HepG2 (cell line): ENCODE data around the gene USP36. TPM values are rescaled to one million over a fixed set of nuclear protein-coding genes. Genes with fewer than 3 reads are reported as not detected.

ENCODE experiments used
- CBFB ChIP-seq: sonication (generic); formaldehyde crosslinking; IDR thresholded peaks from 2 replicates; pipeline ENCODE4 v1.4.0; 2020; ENCODE audit warnings: missing genetic modification reagents
- ELF3 ChIP-seq: IDR thresholded peaks from 2 replicates; pipeline ENCODE4 v1.6.1; 2016; ENCODE audit warnings: missing genetic modification reagents, missing compliant biosample characterization
- ESRRA ChIP-seq: sonication (generic); formaldehyde crosslinking; IDR thresholded peaks from 2 replicates; pipeline ENCODE4 v1.5.1; 2020; ENCODE audit warnings: mild to moderate bottlenecking, low read depth, missing genetic modification reagents
- HDAC2 ChIP-seq: sonication (generic); formaldehyde crosslinking; IDR thresholded peaks from 2 replicates; pipeline ENCODE4 v1.4.0; 2020; ENCODE audit warnings: missing genetic modification reagents
- HES4 ChIP-seq: sonication (generic); formaldehyde crosslinking; IDR thresholded peaks from 2 replicates; pipeline ENCODE4 v1.9.0; 2021; ENCODE audit warnings: mild to moderate bottlenecking, missing genetic modification reagents, borderline replicate concordance
- HNRNPLL ChIP-seq: fragments of 200-400 bp; formaldehyde crosslinking; IDR thresholded peaks from 2 replicates; pipeline ENCODE4 v1.6.1; 2017; ENCODE audit warnings: mild to moderate bottlenecking, low read depth, low read length; ENCODE audit not compliant: poor library complexity, severe bottlenecking
- KMT2A ChIP-seq: sonication (generic); formaldehyde crosslinking; IDR thresholded peaks from 2 replicates; pipeline ENCODE4 v1.4.0; 2020; ENCODE audit warnings: missing genetic modification reagents
- MXI1 ChIP-seq: IDR thresholded peaks from 3 replicates; pipeline ENCODE4 v1.6.1; 2012; ENCODE audit warnings: low read depth, low read length, inconsistent platforms, borderline replicate concordance
- NFKB2 ChIP-seq: sonication (generic); formaldehyde crosslinking; IDR thresholded peaks from 2 replicates; pipeline ENCODE4 v1.4.0; 2020; ENCODE audit warnings: missing genetic modification reagents, borderline replicate concordance
- PITX1 ChIP-seq: sonication (generic); formaldehyde crosslinking; IDR thresholded peaks from 2 replicates; pipeline ENCODE4 v1.5.1; 2020; ENCODE audit warnings: mild to moderate bottlenecking, missing genetic modification reagents
- REL ChIP-seq: sonication (generic); formaldehyde crosslinking; conservative IDR thresholded peaks from 2 replicates; pipeline ENCODE4 v1.8.0; 2022; ENCODE audit warnings: mild to moderate bottlenecking, missing genetic modification reagents, moderate library complexity
- REPIN1 ChIP-seq: sonication (generic); formaldehyde crosslinking; IDR thresholded peaks from 2 replicates; pipeline ENCODE4 v1.8.0; 2022; ENCODE audit warnings: missing genetic modification reagents, low read depth, mild to moderate bottlenecking, borderline replicate concordance
- SMAD1 ChIP-seq: sonication (generic); formaldehyde crosslinking; IDR thresholded peaks from 2 replicates; pipeline ENCODE4 v1.4.0; 2020; ENCODE audit warnings: missing genetic modification reagents, low read depth, mild to moderate bottlenecking, borderline replicate concordance
- SOX5 ChIP-seq: IDR thresholded peaks from 2 replicates; pipeline ENCODE4 v1.6.1; 2016; ENCODE audit warnings: borderline replicate concordance
- THAP11 ChIP-seq: IDR thresholded peaks from 2 replicates; pipeline ENCODE4 v1.6.1; 2016; ENCODE audit warnings: missing biosample characterization, missing genetic modification reagents
- ZBTB38 ChIP-seq: sonication (generic); formaldehyde crosslinking; IDR thresholded peaks from 2 replicates; pipeline ENCODE4 v1.5.1; 2020; ENCODE audit warnings: mild to moderate bottlenecking, missing genetic modification reagents
- ZFP37 ChIP-seq: sonication (generic); formaldehyde crosslinking; IDR thresholded peaks from 2 replicates; pipeline ENCODE4 v1.4.0; 2020; ENCODE audit warnings: missing genetic modification reagents, borderline replicate concordance
- ZNF230 ChIP-seq: sonication (generic); formaldehyde crosslinking; IDR thresholded peaks from 2 replicates; pipeline ENCODE4 v1.4.0; 2020; ENCODE audit warnings: mild to moderate bottlenecking, missing genetic modification reagents
- ZNF501 ChIP-seq: sonication (generic); formaldehyde crosslinking; IDR thresholded peaks from 2 replicates; pipeline ENCODE4 v1.5.1; 2020; ENCODE audit warnings: mild to moderate bottlenecking, moderate library complexity, missing genetic modification reagents
- ZNF614 ChIP-seq: IDR thresholded peaks from 2 replicates; pipeline ENCODE4 v1.6.1; 2018; ENCODE audit warnings: missing biosample characterization, missing genetic modification reagents, inconsistent platforms, borderline replicate concordance
- ZSCAN25 ChIP-seq: sonication (generic); formaldehyde crosslinking; IDR thresholded peaks from 2 replicates; pipeline ENCODE4 v1.8.0; 2022; ENCODE audit warnings: mild to moderate bottlenecking, missing genetic modification reagents
- polyA plus RNA-seq, 8 experiments: library from polyadenylated mRNA; depleted of rRNA in 3 of 8; stranded (reverse) in 7 of 8; unstranded in 1 of 8; fragments of >200 nt; fragmentation: Illumina TruSeq in 4 of 8; extraction: Trizol in 4 of 8; gene quantifications; 2 replicates each; pipeline versions ENCODE4 v1.2.1 to v1.2.3, GENCODE V29; 2011 to 2016; ENCODE audit warnings: low read depth in 4 of 8, missing spikeins in 1 of 8, mixed read lengths in 1 of 8; ENCODE audit not compliant: insufficient read depth in 1 of 8
- total RNA-seq, 5 experiments: library from RNA; depleted of rRNA; stranded (reverse); fragments of >200 nt; fragmentation: Illumina TruSeq; extraction: Trizol; gene quantifications; 2 replicates each; pipeline ENCODE4 v1.2.3, GENCODE V29; 2016; ENCODE audit warnings: low read depth in 1 of 5
- TF ChIP-seq, protein P1 (sequence below): sonication (generic); formaldehyde crosslinking; IDR thresholded peaks from 2 replicates; pipeline ENCODE4 v1.9.0; 2021; ENCODE audit warnings: missing genetic modification reagents, borderline replicate concordance
- TF ChIP-seq, protein P2 (sequence below): sonication (generic); formaldehyde crosslinking; IDR thresholded peaks from 2 replicates; pipeline ENCODE4 v1.5.1; 2020; ENCODE audit warnings: mild to moderate bottlenecking, missing genetic modification reagents, moderate library complexity

The USP36 gene
- total and polyA plus RNA-seq, 2 of the 13 experiments (the other 11 are each of a cell fraction or from before 2014, with no cell fraction given), result 29.6 to 45.9 TPM

DNA sequence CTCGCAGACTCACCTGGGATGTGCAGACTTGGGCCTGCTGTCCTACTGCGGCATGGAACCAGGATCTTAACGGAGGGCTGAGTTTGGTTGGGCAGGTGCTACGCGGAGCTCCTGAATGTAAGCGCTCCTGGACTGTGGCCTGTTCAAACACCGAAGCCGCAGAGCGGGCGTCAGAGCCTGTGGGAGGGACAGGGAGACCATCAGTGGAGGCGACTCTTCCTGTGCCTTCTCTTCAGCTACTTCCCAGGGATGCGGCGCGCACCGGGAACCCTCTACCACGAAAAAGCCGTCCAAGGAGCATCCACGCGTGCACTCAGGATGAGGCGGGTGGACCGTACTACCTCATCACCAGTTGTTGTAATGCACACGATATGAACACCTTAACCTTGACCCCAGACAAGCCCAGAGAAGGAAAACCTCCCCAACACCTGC, 2.0 kb downstream of the USP36 start (continued):
- TF ChIP-seq, protein P1, sequence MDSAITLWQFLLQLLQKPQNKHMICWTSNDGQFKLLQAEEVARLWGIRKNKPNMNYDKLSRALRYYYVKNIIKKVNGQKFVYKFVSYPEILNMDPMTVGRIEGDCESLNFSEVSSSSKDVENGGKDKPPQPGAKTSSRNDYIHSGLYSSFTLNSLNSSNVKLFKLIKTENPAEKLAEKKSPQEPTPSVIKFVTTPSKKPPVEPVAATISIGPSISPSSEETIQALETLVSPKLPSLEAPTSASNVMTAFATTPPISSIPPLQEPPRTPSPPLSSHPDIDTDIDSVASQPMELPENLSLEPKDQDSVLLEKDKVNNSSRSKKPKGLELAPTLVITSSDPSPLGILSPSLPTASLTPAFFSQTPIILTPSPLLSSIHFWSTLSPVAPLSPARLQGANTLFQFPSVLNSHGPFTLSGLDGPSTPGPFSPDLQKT (CRISPR knock-in tag), result no peak
- TF ChIP-seq, protein P2, sequence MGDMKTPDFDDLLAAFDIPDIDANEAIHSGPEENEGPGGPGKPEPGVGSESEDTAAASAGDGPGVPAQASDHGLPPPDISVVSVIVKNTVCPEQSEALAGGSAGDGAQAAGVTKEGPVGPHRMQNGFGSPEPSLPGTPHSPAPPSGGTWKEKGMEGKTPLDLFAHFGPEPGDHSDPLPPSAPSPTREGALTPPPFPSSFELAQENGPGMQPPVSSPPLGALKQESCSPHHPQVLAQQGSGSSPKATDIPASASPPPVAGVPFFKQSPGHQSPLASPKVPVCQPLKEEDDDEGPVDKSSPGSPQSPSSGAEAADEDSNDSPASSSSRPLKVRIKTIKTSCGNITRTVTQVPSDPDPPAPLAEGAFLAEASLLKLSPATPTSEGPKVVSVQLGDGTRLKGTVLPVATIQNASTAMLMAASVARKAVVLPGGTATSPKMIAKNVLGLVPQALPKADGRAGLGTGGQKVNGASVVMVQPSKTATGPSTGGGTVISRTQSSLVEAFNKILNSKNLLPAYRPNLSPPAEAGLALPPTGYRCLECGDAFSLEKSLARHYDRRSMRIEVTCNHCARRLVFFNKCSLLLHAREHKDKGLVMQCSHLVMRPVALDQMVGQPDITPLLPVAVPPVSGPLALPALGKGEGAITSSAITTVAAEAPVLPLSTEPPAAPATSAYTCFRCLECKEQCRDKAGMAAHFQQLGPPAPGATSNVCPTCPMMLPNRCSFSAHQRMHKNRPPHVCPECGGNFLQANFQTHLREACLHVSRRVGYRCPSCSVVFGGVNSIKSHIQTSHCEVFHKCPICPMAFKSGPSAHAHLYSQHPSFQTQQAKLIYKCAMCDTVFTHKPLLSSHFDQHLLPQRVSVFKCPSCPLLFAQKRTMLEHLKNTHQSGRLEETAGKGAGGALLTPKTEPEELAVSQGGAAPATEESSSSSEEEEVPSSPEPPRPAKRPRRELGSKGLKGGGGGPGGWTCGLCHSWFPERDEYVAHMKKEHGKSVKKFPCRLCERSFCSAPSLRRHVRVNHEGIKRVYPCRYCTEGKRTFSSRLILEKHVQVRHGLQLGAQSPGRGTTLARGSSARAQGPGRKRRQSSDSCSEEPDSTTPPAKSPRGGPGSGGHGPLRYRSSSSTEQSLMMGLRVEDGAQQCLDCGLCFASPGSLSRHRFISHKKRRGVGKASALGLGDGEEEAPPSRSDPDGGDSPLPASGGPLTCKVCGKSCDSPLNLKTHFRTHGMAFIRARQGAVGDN, result peak; percentile 86
- 0 out of 2 replicates have a peak, but pooled peaks have one; percentile 11 for TF ChIP-seq ZNF501
- TF ChIP-seq SMAD1, result 0 out of 2 replicates have a peak, but pooled peaks have one; percentile 60
- 0 out of 2 replicates have a peak, but pooled peaks have one; percentile 21 for TF ChIP-seq PITX1
- TF ChIP-seq NFKB2, result peak; percentile 26; the same call in 1 of the 2 replicates
- TF ChIP-seq ZBTB38, result peak; percentile 60
- no peak for TF ChIP-seq REPIN1 (CRISPR knock-in tag)
- TF ChIP-seq THAP11 (CRISPR knock-in tag), result 0 out of 2 replicates have a peak, but pooled peaks have one; percentile 34
- 0 out of 2 replicates have a peak, but pooled peaks have one; percentile 23 for TF ChIP-seq HES4 (CRISPR knock-in tag)
- 0 out of 2 replicates have a peak, but pooled peaks have one; percentile 28 for TF ChIP-seq ELF3
- 0 out of 2 replicates have a peak, but pooled peaks have one; percentile 59 for TF ChIP-seq ZFP37 (CRISPR knock-in tag)
- TF ChIP-seq CBFB (CRISPR knock-in tag), result no peak
- TF ChIP-seq SOX5 (CRISPR knock-in tag), result 0 out of 2 replicates have a peak, but pooled peaks have one; percentile 15
- TF ChIP-seq KMT2A, result peak; percentile 86
- no peak for TF ChIP-seq REL
- 0 out of 2 replicates have a peak, but pooled peaks have one; percentile 22 for TF ChIP-seq ZSCAN25 (CRISPR knock-in tag)
- TF ChIP-seq ZNF614 (CRISPR knock-in tag), result peak; percentile 30; the same call in 1 of the 2 replicates
- TF ChIP-seq HDAC2 (CRISPR knock-in tag), result peak; percentile 28; the same call in 1 of the 2 replicates
- TF ChIP-seq HNRNPLL, result peak; percentile 68
- TF ChIP-seq ZNF230, result no peak
- peak; percentile 45; the same call in 1 of the 3 replicates for TF ChIP-seq MXI1
- 0 out of 2 replicates have a peak, but pooled peaks have one; percentile 37 for TF ChIP-seq ESRRA (CRISPR knock-in tag)
